Measurements from ENCODE around the gene MRPS16. TPM values are rescaled to one million over a fixed set of nuclear protein-coding genes. Genes with fewer than 3 reads are reported as not detected.

The MRPS16 gene
- total RNA-seq, 1 experiment from 2014 or later, result 191 TPM

GRCh38 chr10:73232887-73233286 lies 19.6 kb downstream of the MRPS16 start:
- BruUV-seq (replicated peaks), result no TSS peak
- POLR2A ChIA-PET, result no interaction called here
- no peak overlapping the region for H3K4me3 Mint-ChIP-seq (ENCODE audit: unreplicated experiment)

GRCh38 chr10:73229567-73229966 lies 22.9 kb downstream of the MRPS16 start:
- no peak overlapping the region for H3K4me3 ChIP-seq (ENCODE audit: low read depth, low read length)
- Mint-ChIP-seq H3K4me3 (ENCODE audit: unreplicated experiment) (no peak overlapping the region), H3K9me3 (ENCODE audit: unreplicated experiment) (no peaks in the 10 kb centered on the region), H3K27ac (ENCODE audit: unreplicated experiment) (no peak overlapping the region), H3K27me3 (ENCODE audit: insufficient read depth, unreplicated experiment) (no peaks in the 10 kb centered on the region), H3K4me1 (ENCODE audit: low read depth, unreplicated experiment) (no peaks in the 10 kb centered on the region), H3K36me3 (ENCODE audit: insufficient read depth, unreplicated experiment) (peaks cover 32% of the 10 kb centered on the region)
- ChIA-PET POLR2A (interaction anchor here (1.5 kb wide), 1 partner anchor 17 kb away, joined by 3 read pairs; the partner anchor contains the start of gene DNAJC9), CTCF (no interaction called here)
- H3K9me3 ChIP-seq, result no peaks in the 10 kb centered on the region
- no peaks in the 10 kb centered on the region for H3K27me3 ChIP-seq (replicated peaks; ENCODE audit: control insufficient read depth, insufficient read depth, low read length)
- TF ChIP-seq CTCF (IDR thresholded peaks at IDR 0.05; ENCODE audit: insufficient read depth in 1 of 2, low read depth in 1 of 2, low read length in 1 of 2, severe bottlenecking in 1 of 2, unreplicated experiment in 1 of 2), result no peak
- no peaks in the 10 kb centered on the region for H3K4me1 ChIP-seq
- no TSS peak for BruUV-seq (replicated peaks)
- no peak for DNase-seq
- intact Hi-C loops (cut with micrococcal nuclease; ENCODE audit: unreplicated experiment), result no loop called here
- H3K36me3 ChIP-seq (ENCODE audit: control insufficient read depth, insufficient read depth, low read length), result peaks cover 1% of the 10 kb centered on the region; the same call in 1 of the 2 replicates

More at GRCh38 chr10:73232887-73233286, 19.6 kb downstream of the MRPS16 start:
- TF ChIP-seq CTCF (IDR thresholded peaks at IDR 0.05; ENCODE audit: insufficient read depth in 1 of 2, low read depth in 1 of 2, low read length in 1 of 2, severe bottlenecking in 1 of 2, unreplicated experiment in 1 of 2), result peak; percentile 16 to 43
- Mint-ChIP-seq H3K9me3 (ENCODE audit: unreplicated experiment) (no peaks in the 10 kb centered on the region), H3K36me3 (ENCODE audit: insufficient read depth, unreplicated experiment) (peaks cover 62% of the 10 kb centered on the region), H3K27ac (ENCODE audit: unreplicated experiment) (no peak overlapping the region), H3K27me3 (ENCODE audit: insufficient read depth, unreplicated experiment) (no peaks in the 10 kb centered on the region), H3K4me1 (ENCODE audit: low read depth, unreplicated experiment) (no peaks in the 10 kb centered on the region)
- H3K4me3 ChIP-seq (ENCODE audit: low read depth, low read length), result no peak overlapping the region
- DNase-seq, result peak in 1 of 2 experiments; percentile 19
- H3K27me3 ChIP-seq (replicated peaks; ENCODE audit: control insufficient read depth, insufficient read depth, low read length), result no peaks in the 10 kb centered on the region
- intact Hi-C loops (cut with micrococcal nuclease; ENCODE audit: unreplicated experiment), result no loop called here
- H3K36me3 ChIP-seq (ENCODE audit: control insufficient read depth, insufficient read depth, low read length), result peaks cover 4% of the 10 kb centered on the region
- H3K9me3 ChIP-seq, result no peaks in the 10 kb centered on the region
- CTCF ChIA-PET, result interaction anchor here (0.5 to 1.4 kb wide), 2 partner anchors 19 to 137 kb away, joined by 5 to 10 read pairs; partner anchors contain the start of gene MRPS16
- no peaks in the 10 kb centered on the region for H3K4me1 ChIP-seq

- Mint-ChIP-seq H3K9me3 (ENCODE audit: unreplicated experiment) (no peaks in the 10 kb centered on the region), H3K27me3 (ENCODE audit: insufficient read depth, unreplicated experiment) (no peaks in the 10 kb centered on the region), H3K4me1 (ENCODE audit: low read depth, unreplicated experiment) (no peaks in the 10 kb centered on the region), H3K27ac (ENCODE audit: unreplicated experiment) (no peak overlapping the region), H3K36me3 (ENCODE audit: insufficient read depth, unreplicated experiment) (peaks cover 21% of the 10 kb centered on the region), H3K4me3 (ENCODE audit: unreplicated experiment) (no peak overlapping the region)
- ChIA-PET POLR2A (no interaction called here), CTCF (no interaction called here)
- intact Hi-C loops (cut with micrococcal nuclease; ENCODE audit: unreplicated experiment), result no loop called here
- DNase-seq, result no peak
- H3K4me1 ChIP-seq, result no peaks in the 10 kb centered on the region
- no peak for TF ChIP-seq CTCF (IDR thresholded peaks at IDR 0.05; ENCODE audit: insufficient read depth in 1 of 2, low read depth in 1 of 2, low read length in 1 of 2, severe bottlenecking in 1 of 2, unreplicated experiment in 1 of 2)
- no TSS peak for BruUV-seq (replicated peaks)
- H3K36me3 ChIP-seq (ENCODE audit: control insufficient read depth, insufficient read depth, low read length), result peaks cover 1% of the 10 kb centered on the region; the same call in 1 of the 2 replicates
- H3K27me3 ChIP-seq (replicated peaks; ENCODE audit: control insufficient read depth, insufficient read depth, low read length), result no peaks in the 10 kb centered on the region
- H3K4me3 ChIP-seq (ENCODE audit: low read depth, low read length), result no peak overlapping the region
- H3K9me3 ChIP-seq, result no peaks in the 10 kb centered on the region
These were observed 24.2 kb downstream of the MRPS16 start for GRCh38 chr10:73228247-73228646.

Data from Caco-2 (cell line).